D721Med (cell line): Measurements from ENCODE around the gene PHETA1.

Source experiments
- DNase-seq: peaks from one replicate; pipeline ENCODE4 v3.0.0; 2011; ENCODE audit warnings: low spot score; ENCODE audit not compliant: insufficient read length
- FAIRE-seq: peaks from 2 replicates; lab custom pipeline; 2011; peaks lifted over from hg19 to GRCh38; lab: Jason Lieb, UNC
- CTCF ChIP-seq: IDR thresholded peaks from 2 replicates; pipeline ENCODE4 v1.5.1; 2012; ENCODE audit warnings: mild to moderate bottlenecking, control low read depth; ENCODE audit not compliant: insufficient read depth; ENCODE audit errors: missing control alignments

Gene PHETA1

GRCh38 chr12:111412830-111413441, 44.0 kb upstream of the PHETA1 start:
- no peak for TF ChIP-seq CTCF
- no peak for DNase-seq
- no peak for FAIRE-seq

GRCh38 chr12:111412007-111412829, 43.3 kb upstream of the PHETA1 start:
- no peak for TF ChIP-seq CTCF
- no peak for DNase-seq
- FAIRE-seq: no peak

GRCh38 chr12:111411185-111411764, 42.4 kb upstream of the PHETA1 start:
- FAIRE-seq: no peak
- TF ChIP-seq CTCF: no peak

GRCh38 chr12:111410431-111411184, 41.7 kb upstream of the PHETA1 start:
- FAIRE-seq (no peak), DNase-seq (no peak)
- no peak for TF ChIP-seq CTCF

More at GRCh38 chr12:111411185-111411764, 42.4 kb upstream of the PHETA1 start:
- DNase-seq: no peak

- no peak for DNase-seq
- TF ChIP-seq CTCF: no peak
- no peak for FAIRE-seq
Measured at GRCh38 chr12:111409780-111410430, 41.0 kb upstream of the PHETA1 start.

- no peak for FAIRE-seq
- TF ChIP-seq CTCF: no peak
- DNase-seq: no peak
Measured at GRCh38 chr12:111409403-111409779, 40.5 kb upstream of the PHETA1 start.
